GM19239 (cell line): ENCODE data around the gene TRIM3.

Experiments
- DNase-seq: peaks from one replicate; pipeline ENCODE4 v3.0.0; 2011; ENCODE audit warnings: low spot score; ENCODE audit not compliant: insufficient read length
- FAIRE-seq: peaks from 2 replicates; lab custom pipeline; 2011; peaks lifted over from hg19 to GRCh38; lab: Jason Lieb, UNC

The TRIM3 gene

GRCh38 chr11:6443269-6444003 lies 30.3 kb downstream of the TRIM3 start:
- DNase-seq, result peak; percentile 51
- FAIRE-seq, result peak; percentile 28

- DNase-seq (no peak), FAIRE-seq (no peak)
These were observed 31.3 kb downstream of the TRIM3 start for GRCh38 chr11:6442441-6442840.

- FAIRE-seq (no peak), DNase-seq (no peak)
These were observed 32.8 kb downstream of the TRIM3 start, which contains the start of gene HPX for GRCh38 chr11:6440906-6441358. TSS of gene HPX (minus strand) at chr11:6440987. CDS start at chr11:6440963, 24 bp downstream.

GRCh38 chr11:6438979-6439571 lies 34.7 kb downstream of the TRIM3 start:
- no peak for DNase-seq
- peak; percentile 74 for FAIRE-seq

GRCh38 chr11:6437993-6438392 lies 35.7 kb downstream of the TRIM3 start:
- DNase-seq (no peak), FAIRE-seq (no peak)

- DNase-seq, result no peak
- no peak for FAIRE-seq
These were observed 36.3 kb downstream of the TRIM3 start for GRCh38 chr11:6437423-6437822.

DNA sequence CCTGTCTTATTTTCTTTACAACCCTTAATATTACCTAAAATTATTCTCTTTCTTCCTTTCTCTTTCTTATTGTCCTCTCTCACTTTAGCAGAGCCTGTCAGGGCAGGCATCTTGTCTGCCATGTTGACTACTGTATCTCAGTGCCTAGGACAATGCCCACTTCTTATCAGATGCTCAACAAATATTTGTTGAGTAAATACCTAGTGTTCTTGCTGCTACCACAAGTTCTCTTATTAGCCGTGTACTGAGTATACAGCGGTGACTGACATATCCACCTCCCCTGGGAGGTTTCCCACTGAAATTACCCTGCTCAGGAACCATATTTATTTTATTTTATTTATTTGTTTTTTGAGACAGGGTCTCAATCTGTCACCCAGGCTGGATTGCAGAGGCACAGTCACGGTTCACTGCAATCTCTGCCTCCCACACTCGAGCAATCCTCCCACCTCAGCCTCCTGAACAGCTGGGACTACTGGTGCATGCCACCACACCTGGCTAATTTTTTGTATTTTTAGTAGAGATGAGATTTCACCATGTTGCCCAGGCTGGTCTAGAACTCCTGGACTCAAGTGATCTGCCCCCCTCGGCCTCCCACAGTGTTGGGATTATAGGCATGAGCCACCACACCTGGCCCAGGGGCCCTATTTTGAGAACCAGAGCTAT lies 39.6 kb downstream of the TRIM3 start:
- no peak for DNase-seq
- peak; percentile 63 for FAIRE-seq

DNA sequence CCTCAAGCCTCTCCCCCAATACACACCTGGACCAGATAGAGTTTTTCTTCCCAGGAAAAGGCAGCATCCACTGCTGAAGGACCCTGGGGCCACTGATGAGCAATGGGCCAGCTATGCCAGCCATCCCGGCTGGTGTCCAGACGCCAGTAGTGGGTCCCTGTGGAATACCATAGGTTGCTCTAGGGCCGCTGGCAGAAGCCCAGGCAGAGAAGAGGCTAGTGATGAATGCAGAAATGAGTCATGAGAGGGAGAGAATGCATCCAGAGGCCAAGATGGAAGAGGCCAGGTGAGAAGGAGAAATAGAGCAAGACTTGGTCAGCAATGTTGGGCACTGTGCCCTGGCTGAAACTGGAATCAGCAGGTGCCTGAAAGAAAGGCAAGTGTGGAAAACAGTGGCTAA lies 41.9 kb downstream of the TRIM3 start:
- DNase-seq (no peak), FAIRE-seq (no peak)

DNA sequence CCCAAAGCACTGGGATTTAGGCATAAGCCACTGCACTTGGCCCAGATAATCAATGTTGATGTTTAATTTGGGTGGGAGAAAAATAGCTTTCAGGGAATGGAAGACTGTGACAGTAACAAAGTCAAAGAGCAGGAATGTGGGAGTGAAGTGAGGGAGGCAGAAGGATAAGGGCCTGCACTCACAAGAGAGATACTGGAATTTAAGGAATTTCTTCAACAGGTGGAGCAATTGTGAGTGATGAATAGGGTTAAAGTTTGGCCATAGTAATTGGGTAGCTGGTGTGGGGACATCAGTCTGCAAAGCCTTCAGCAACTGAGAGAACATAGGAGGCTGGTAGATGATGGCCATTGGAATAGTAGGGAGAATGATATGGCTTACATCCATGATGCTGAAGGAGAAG lies 46.2 kb downstream of the TRIM3 start:
- FAIRE-seq, result no peak
- DNase-seq, result no peak

DNA sequence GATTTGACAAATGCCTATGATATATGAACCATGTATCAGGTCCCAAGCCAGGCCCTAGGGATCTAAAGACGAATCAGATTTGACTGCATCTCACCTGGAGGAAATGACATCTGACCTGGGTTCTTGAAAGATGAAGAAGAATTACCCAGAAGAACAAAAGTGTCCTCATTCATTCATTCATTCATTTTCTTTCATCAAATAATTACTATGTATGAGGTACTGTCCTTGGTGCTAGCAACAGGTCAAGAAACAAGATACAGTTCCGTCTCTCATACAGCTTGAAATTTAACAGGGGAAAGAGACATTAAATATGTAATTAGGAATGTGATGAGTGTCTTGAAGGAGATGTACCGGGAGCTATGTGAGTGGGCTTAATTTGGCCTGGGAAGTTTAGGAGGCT lies 53.1 kb downstream of the TRIM3 start:
- FAIRE-seq (no peak), DNase-seq (no peak)

- DNase-seq (no peak), FAIRE-seq (no peak)
These were observed 54.6 kb downstream of the TRIM3 start, which contains the start of gene APBB1 for GRCh38 chr11:6419009-6419631. TSS of gene APBB1 (minus strand) at chr11:6419094. CDS start at chr11:6411347, 7,747 bp downstream.

- FAIRE-seq (no peak), DNase-seq (no peak)
These were observed 55.2 kb downstream of the TRIM3 start for GRCh38 chr11:6418557-6419008.

- no peak for DNase-seq
- FAIRE-seq, result no peak
These were observed 55.7 kb downstream of the TRIM3 start for GRCh38 chr11:6417907-6418556.

GRCh38 chr11:6415797-6416196 lies 57.9 kb downstream of the TRIM3 start:
- FAIRE-seq, result no peak
- DNase-seq, result no peak

DNA sequence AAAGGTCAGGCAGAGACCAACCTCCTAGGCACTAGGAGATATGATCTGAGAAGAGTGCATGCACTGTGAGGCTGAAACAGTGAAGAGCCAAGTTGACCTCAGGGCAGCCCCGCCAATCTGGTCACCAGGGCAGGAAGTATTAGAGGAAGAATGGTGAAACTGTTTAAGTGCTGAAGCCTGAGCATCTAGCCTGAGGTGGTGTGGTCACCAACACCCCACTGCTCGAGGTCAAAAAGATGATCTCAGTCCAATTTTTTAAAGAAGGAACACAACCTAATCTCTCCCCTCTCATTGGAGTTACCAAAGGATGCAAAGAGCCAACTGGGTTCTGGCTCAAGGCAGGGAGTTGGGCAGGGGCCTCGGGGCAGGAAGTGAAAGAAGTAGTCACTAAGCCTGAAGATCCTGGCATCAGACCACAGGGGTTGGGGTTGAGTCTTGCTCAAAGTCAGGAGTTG lies 58.8 kb downstream of the TRIM3 start:
- DNase-seq, result no peak
- FAIRE-seq, result peak; percentile 66

GRCh38 chr11:6413791-6414201 lies 59.9 kb downstream of the TRIM3 start:
- no peak for FAIRE-seq
- DNase-seq, result no peak

DNA sequence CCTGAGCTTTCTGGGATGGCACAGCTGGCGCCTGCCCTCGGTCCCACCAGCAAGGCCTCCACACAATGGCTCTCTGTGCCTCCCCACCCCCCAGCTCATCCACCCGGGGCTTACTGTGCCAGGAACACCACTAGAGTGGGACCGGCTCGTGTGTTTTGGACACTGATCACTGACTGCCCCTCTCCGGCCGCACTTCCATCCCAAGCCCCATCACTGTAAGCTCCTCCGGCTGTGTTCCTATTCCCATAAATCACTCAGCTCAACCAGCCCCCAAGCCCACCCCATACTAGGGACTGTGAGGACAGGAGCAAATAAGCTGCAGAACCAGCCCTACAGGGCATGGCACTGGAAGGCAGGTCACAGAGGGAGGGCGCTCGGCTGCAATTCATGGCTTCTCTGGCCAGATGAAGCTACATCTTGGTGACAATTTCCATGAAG lies 62.1 kb downstream of the TRIM3 start:
- no peak for FAIRE-seq
- no peak for DNase-seq

DNA sequence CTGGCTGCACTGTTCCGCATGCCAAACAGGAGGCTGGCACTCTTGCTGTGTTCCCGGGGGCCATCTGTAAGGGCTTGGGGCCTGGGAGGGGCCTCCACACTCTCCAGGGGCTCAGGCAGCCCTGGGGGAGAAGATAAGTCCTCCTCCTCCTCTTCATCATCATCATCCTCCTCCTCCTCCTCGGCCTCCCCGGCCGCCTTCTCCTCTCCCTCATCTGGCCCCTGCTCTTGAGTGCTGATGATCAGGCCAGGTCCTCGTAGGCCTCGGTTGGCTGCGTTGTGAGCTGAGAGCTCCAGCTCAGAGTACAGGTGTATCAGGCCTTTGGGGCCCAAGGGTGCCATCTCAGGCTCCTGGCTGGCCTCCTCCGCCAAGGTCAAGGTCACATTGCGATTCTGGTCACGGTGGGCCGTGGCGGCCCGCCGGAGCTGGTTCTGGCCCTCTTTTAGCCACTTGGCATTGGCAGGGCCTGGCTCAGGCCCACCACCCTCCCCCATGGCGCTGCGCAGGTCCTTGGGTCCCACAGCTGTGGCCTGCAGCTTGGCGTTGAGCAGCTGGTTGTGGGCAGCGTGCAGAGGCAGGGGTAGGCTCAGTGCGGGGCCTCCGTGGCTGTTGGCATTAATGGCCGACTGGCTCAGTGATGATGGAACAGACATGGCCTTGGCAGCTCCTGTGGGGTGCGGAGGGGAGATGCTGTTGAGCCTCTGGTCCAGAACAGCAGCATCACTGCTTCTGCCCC lies 62.9 kb downstream of the TRIM3 start:
- DNase-seq (no peak), FAIRE-seq (no peak)

GRCh38 chr11:6406370-6406769 lies 67.4 kb downstream of the TRIM3 start:
- FAIRE-seq (no peak), DNase-seq (no peak)
